ENCODE measurements around the gene DCP2.
"Not testable (repeated sequence)": the region's sequence is repeated elsewhere in the genome, so short reads cannot be mapped to it uniquely, and the experiment has no call there.

- not testable (repeated sequence) for TF ChIP-seq CTCF (IDR thresholded peaks at IDR 0.05); POLR2AphosphoS5 (IDR thresholded peaks at IDR 0.05); POLR2A (IDR thresholded peaks at IDR 0.05; ENCODE audit: low read depth); EP300 (IDR thresholded peaks at IDR 0.05)
Observed at GRCh38 chr5:112959872-112960271, 16.7 kb upstream of the DCP2 start.
